MCF 10A (cell line): ENCODE results near the gene STK10. TPM values are rescaled to one million over a fixed set of nuclear protein-coding genes. Genes with fewer than 3 reads are reported as not detected.

Source experiments
- BruUV-seq: library from RNA; stranded (reverse); fragments of 400-500 nt; replicated peaks from 2 replicates; lab custom pipeline; 2021; lab: Mats Ljungman, UMichigan
- CTCF ChIA-PET: fragments of 300-600 bp; sonication (Branson Sonifier 250); formaldehyde crosslinking; extraction: SDS; loops from one replicate; lab custom pipeline; 2021; ENCODE audit warnings: antibody characterized with exemption, inconsistent platforms; lab: Yijun Ruan, JAX
- POLR2A ChIA-PET: fragments of 300-600, 350-650 bp; sonication (Branson Sonifier 250); formaldehyde crosslinking; extraction: SDS; loops from one replicate; lab custom pipeline; 2020; ENCODE audit warnings: antibody characterized with exemption, inconsistent platforms; lab: Yijun Ruan, JAX
- DNase-seq: peaks from one replicate; pipeline ENCODE4 v3.0.0-alpha.2; 2018; ENCODE audit not compliant: unreplicated experiment
- H3K27ac Mint-ChIP-seq: one replicate; pipeline ENCODE4 v1.8.0; 2022; ENCODE audit warnings: mild to moderate bottlenecking, low read depth, mixed read lengths; ENCODE audit not compliant: unreplicated experiment
- H3K27me3 Mint-ChIP-seq: one replicate; pipeline ENCODE4 v1.8.0; 2022; ENCODE audit warnings: mixed read lengths; ENCODE audit not compliant: insufficient read depth, unreplicated experiment
- H3K36me3 Mint-ChIP-seq: one replicate; pipeline ENCODE4 v1.8.0; 2022; ENCODE audit warnings: mild to moderate bottlenecking, moderate library complexity, mixed read lengths; ENCODE audit not compliant: insufficient read depth, unreplicated experiment
- H3K4me1 Mint-ChIP-seq: one replicate; pipeline ENCODE4 v1.8.0; 2022; ENCODE audit warnings: mixed read lengths; ENCODE audit not compliant: insufficient read depth, unreplicated experiment
- H3K4me3 Mint-ChIP-seq: one replicate; pipeline ENCODE4 v1.8.0; 2022; ENCODE audit warnings: mild to moderate bottlenecking, moderate library complexity, mixed read lengths; ENCODE audit not compliant: unreplicated experiment
- H3K9me3 Mint-ChIP-seq: one replicate; pipeline ENCODE4 v1.8.0; 2022; ENCODE audit warnings: mixed read lengths; ENCODE audit not compliant: unreplicated experiment
- intact Hi-C: fragments of 100-400 bp; cut with micrococcal nuclease; formaldehyde crosslinking; loops from 2 replicates; pipeline ENCODE4 v1.14.1; 2022
- total RNA-seq: library from RNA; stranded (reverse); gene quantifications from 2 replicates; pipeline ENCODE4 v1.2.3, GENCODE V29; 2022
- TF ChIP-seq, protein P1 (sequence below): fragments of 200-600 bp; IDR thresholded peaks from one replicate; pipeline ENCODE4 v1.8.0; 2022; ENCODE audit warnings: antibody characterized with exemption, mild to moderate bottlenecking; ENCODE audit not compliant: unreplicated experiment

The STK10 gene
- total RNA-seq, 1 experiment from 2014 or later = 46.5 TPM

DNA sequence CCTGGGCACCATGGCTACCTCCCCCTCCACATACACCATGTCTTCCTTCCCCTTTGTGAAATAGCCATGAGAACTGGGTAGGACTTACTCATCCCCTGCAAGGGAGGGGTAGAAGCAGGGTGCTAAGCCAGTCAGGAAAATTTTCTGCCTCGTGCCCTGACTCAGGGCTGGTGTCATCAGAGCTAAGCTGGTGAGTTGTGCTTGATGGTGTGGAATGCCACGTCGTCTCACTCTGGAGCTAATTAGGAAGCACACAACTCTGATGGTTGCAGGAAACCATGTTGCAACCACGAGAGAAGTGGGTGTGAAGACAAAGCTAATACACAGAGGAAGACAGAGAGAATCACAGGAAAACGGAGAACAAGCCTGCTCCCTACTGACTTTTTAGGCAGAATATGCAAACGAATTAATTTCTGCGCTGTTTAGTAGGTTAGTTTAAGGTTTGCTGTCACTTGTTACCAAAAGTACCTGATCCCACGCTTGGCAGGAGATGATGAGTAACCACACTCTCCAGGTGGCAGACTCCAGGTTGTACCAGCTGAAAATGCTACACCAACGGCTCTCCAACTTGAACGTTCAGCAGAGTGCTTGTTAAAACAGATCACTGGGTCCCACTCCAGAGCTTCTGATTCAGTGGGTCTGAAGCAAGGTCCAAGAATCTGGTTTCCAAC lies 54.5 kb downstream of the STK10 start:
- H3K27ac Mint-ChIP-seq = peak overlapping the region; percentile 76
- TF ChIP-seq, protein P1, sequence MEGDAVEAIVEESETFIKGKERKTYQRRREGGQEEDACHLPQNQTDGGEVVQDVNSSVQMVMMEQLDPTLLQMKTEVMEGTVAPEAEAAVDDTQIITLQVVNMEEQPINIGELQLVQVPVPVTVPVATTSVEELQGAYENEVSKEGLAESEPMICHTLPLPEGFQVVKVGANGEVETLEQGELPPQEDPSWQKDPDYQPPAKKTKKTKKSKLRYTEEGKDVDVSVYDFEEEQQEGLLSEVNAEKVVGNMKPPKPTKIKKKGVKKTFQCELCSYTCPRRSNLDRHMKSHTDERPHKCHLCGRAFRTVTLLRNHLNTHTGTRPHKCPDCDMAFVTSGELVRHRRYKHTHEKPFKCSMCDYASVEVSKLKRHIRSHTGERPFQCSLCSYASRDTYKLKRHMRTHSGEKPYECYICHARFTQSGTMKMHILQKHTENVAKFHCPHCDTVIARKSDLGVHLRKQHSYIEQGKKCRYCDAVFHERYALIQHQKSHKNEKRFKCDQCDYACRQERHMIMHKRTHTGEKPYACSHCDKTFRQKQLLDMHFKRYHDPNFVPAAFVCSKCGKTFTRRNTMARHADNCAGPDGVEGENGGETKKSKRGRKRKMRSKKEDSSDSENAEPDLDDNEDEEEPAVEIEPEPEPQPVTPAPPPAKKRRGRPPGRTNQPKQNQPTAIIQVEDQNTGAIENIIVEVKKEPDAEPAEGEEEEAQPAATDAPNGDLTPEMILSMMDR = no peak
- H3K4me1 Mint-ChIP-seq = peaks cover 17% of the 10 kb centered on the region
- H3K9me3 Mint-ChIP-seq = no peaks in the 10 kb centered on the region
- peak overlapping the region; percentile 1 for H3K4me3 Mint-ChIP-seq
- POLR2A ChIA-PET = interaction anchor here (0.8 to 1.4 kb wide), 4 partner anchors 10 to 55 kb away, joined by 3 to 6 read pairs (median 5); partner anchors contain the start of gene STK10
- H3K27me3 Mint-ChIP-seq = no peaks in the 10 kb centered on the region
- peak; percentile 93 for DNase-seq
- intact Hi-C loops = no loop called here
- BruUV-seq = TSS peak; percentile 55
- CTCF ChIA-PET = interaction anchor here (1.0 to 1.4 kb wide), 4 partner anchors 22 to 53 kb away, joined by 3 to 4 read pairs (median 4); no protein-coding TSS in a partner anchor
- no peaks in the 10 kb centered on the region for H3K36me3 Mint-ChIP-seq

GRCh38 chr5:172131690-172132089 lies 56.3 kb downstream of the STK10 start:
- DNase-seq = no peak
- BruUV-seq = no TSS peak
- TF ChIP-seq, protein P1 = no peak
- no peak overlapping the region for H3K27ac Mint-ChIP-seq
- H3K4me1 Mint-ChIP-seq = peaks cover 17% of the 10 kb centered on the region
- no peaks in the 10 kb centered on the region for H3K27me3 Mint-ChIP-seq
- intact Hi-C loops = no loop called here
- POLR2A ChIA-PET = interaction anchor here (0.8 to 1.2 kb wide), 2 partner anchors 151 to 191 kb away, joined by 3 read pairs; no protein-coding TSS in a partner anchor
- no peaks in the 10 kb centered on the region for H3K36me3 Mint-ChIP-seq
- CTCF ChIA-PET = interaction anchor here (0.6 to 1.7 kb wide), 5 partner anchors 14 to 60 kb away, joined by 3 to 6 read pairs (median 3); partner anchors contain the start of gene STK10
- no peak overlapping the region for H3K4me3 Mint-ChIP-seq
- H3K9me3 Mint-ChIP-seq = no peaks in the 10 kb centered on the region

DNA sequence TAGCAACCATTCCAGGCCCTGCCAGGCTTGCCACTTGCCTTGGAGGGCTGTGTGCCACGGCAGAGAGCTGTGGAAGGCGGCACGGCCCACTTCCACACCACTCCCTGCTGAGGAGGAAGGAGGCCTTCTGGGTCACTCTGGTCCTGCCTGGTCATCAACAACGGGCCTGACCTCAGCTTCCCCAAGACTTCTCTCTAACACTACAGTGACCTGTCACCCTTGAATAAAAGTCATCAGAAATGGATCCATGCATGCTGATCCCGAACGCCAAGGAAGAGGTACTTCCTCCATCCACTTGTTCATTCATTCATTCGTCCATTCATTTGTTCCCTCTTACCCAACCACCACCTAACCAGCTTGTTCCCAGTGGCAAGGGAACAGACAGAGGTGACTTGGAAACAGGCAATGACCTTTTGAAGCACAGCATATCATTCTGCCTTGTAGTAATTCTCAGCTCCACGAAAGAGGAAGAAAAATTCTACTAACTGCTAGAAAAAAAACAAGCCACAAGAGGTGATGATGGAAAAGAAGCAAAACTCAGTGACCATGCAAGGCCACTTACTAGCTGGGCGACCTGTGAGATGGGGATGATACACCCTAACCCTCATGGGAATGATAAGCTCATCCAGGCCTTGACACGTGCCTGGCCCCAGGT lies 58.6 kb downstream of the STK10 start:
- no TSS peak for BruUV-seq
- H3K9me3 Mint-ChIP-seq = no peaks in the 10 kb centered on the region
- POLR2A ChIA-PET = no interaction called here
- peaks cover 17% of the 10 kb centered on the region for H3K4me1 Mint-ChIP-seq
- CTCF ChIA-PET = interaction anchor here (0.5 to 2.0 kb wide), 5 partner anchors 9 to 1822 kb away, joined by 3 to 6 read pairs (median 3); no protein-coding TSS in a partner anchor
- no peak overlapping the region for H3K4me3 Mint-ChIP-seq
- no peak overlapping the region for H3K27ac Mint-ChIP-seq
- intact Hi-C loops = no loop called here
- H3K36me3 Mint-ChIP-seq = no peaks in the 10 kb centered on the region
- H3K27me3 Mint-ChIP-seq = no peaks in the 10 kb centered on the region
- TF ChIP-seq, protein P1 = no peak
- no peak for DNase-seq

DNA sequence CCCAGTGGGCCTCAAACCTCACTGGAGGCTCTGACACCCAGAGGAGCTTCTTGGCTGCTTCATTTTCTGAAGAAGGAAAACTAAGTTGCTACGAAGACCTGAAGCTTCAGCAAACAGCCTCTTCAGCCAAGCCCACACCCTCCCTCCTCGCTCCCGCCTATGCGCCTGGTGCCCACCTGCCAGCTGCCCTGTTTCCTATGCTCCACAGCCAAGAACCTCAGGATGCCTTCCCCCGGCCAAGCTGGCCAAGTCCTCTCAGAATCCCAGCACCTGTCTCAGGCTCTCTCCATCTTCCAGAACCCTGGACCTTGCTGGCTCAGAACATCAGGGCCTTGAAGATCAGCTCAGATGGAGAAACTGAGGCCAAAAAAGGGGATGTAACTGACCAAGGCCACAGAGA lies 60.4 kb downstream of the STK10 start:
- Mint-ChIP-seq H3K36me3 (no peaks in the 10 kb centered on the region), H3K27me3 (no peaks in the 10 kb centered on the region), H3K4me3 (no peak overlapping the region), H3K4me1 (peaks cover under 1% of the 10 kb centered on the region), H3K27ac (no peak overlapping the region), H3K9me3 (no peaks in the 10 kb centered on the region)
- no peak for DNase-seq
- no TSS peak for BruUV-seq
- CTCF ChIA-PET = interaction anchor here (1.1 kb wide), 1 partner anchor 21 kb away, joined by 5 read pairs; no protein-coding TSS in a partner anchor
- TF ChIP-seq, protein P1 = no peak
- POLR2A ChIA-PET = interaction anchor here (0.6 kb wide), 1 partner anchor 14 kb away, joined by 3 read pairs; no protein-coding TSS in a partner anchor
- intact Hi-C loops = no loop called here
